ENCODE measurements around the gene EXOC1L. TPM values are rescaled to one million over a fixed set of nuclear protein-coding genes. Genes with fewer than 3 reads are reported as not detected.

EXOC1L gene
- polyA plus RNA-seq, 3 donors = not detected

DNA sequence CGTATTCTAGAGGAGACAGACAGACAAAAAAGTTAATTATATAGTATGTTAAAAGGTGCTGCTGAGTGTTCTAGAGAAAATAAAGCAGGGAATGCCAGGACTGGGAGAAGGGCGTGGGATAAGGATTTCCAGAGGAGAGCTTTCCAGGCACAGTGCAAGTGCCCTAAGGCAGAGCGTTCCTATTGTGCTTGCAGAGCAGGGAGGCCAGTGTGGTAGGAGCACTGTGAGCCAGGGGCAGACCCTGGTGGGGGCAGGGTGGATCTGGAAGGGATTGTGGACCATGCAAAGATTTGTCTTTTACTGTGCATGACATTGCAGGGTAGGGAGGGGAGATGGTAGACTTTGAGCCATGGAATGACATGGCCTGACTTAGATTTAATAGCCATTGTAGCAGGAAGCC, 59.6 kb downstream of the EXOC1L start:
- H3K27me3 Mint-ChIP-seq (ENCODE audit: low read depth in 3 of 3) = no peaks in the 10 kb centered on the region
- H3K4me1 Mint-ChIP-seq = no peaks in the 10 kb centered on the region
- 100% methylated on average over 3 of the region's 3 CpGs for WGBS (ENCODE audit: insufficient coverage)
- H3K27ac Mint-ChIP-seq = peak overlapping the region in 3 of 7 donors; percentile 14 to 68 (median 28)
- Histone ChIP-seq H2AFZ (ENCODE audit: insufficient read depth, low read depth, low read length, poor library complexity, severe bottlenecking) (no peak overlapping the region), H3K27ac (ENCODE audit: low read depth in 1 of 2, low read length in 2 of 2) (no peak overlapping the region), H3K4me3 (replicated peaks in 1 of 3; ENCODE audit: low read depth in 2 of 3, low read length in 3 of 3) (no peak overlapping the region), H3K79me2 (ENCODE audit: insufficient read depth, low read length) (no peaks in the 10 kb centered on the region), H3K4me2 (replicated peaks; ENCODE audit: extremely low read depth, low read length, poor library complexity, severe bottlenecking) (no peak overlapping the region), H3K36me3 (replicated peaks in 1 of 2; ENCODE audit: control insufficient read depth in 1 of 2, insufficient read depth in 2 of 2, low read length in 2 of 2) (peaks cover 82 to 96% of the 10 kb centered on the region in 2 donors), H3K4me1 (ENCODE audit: control insufficient read depth in 1 of 2, insufficient read depth in 2 of 2, low read length in 2 of 2) (no peaks in the 10 kb centered on the region), H3K27me3 (ENCODE audit: control insufficient read depth in 2 of 2, insufficient read depth in 2 of 2, low read length in 2 of 2) (no peaks in the 10 kb centered on the region), H3K9ac (ENCODE audit: insufficient read depth, low read length, poor library complexity, severe bottlenecking) (no peak overlapping the region), H3K9me3 (replicated peaks in 1 of 2; ENCODE audit: control insufficient read depth in 1 of 2, insufficient read depth in 1 of 2, low read length in 2 of 2) (no peaks in the 10 kb centered on the region), H4K20me1 (ENCODE audit: insufficient read depth, low read length) (no peaks in the 10 kb centered on the region)
- DNase-seq = no peak
- peaks cover 59 to 67% of the 10 kb centered on the region in 2 donors for H3K36me3 Mint-ChIP-seq
- peaks cover 0 to 3% (median 0%) of the 10 kb centered on the region in 7 donors for H3K9me3 Mint-ChIP-seq
- intact Hi-C loops (cut with micrococcal nuclease) = no loop called here
- H3K4me3 Mint-ChIP-seq = no peak overlapping the region
- TF ChIP-seq, protein P1, sequence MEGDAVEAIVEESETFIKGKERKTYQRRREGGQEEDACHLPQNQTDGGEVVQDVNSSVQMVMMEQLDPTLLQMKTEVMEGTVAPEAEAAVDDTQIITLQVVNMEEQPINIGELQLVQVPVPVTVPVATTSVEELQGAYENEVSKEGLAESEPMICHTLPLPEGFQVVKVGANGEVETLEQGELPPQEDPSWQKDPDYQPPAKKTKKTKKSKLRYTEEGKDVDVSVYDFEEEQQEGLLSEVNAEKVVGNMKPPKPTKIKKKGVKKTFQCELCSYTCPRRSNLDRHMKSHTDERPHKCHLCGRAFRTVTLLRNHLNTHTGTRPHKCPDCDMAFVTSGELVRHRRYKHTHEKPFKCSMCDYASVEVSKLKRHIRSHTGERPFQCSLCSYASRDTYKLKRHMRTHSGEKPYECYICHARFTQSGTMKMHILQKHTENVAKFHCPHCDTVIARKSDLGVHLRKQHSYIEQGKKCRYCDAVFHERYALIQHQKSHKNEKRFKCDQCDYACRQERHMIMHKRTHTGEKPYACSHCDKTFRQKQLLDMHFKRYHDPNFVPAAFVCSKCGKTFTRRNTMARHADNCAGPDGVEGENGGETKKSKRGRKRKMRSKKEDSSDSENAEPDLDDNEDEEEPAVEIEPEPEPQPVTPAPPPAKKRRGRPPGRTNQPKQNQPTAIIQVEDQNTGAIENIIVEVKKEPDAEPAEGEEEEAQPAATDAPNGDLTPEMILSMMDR (IDR thresholded peaks at IDR 0.05) = no peak

DNA sequence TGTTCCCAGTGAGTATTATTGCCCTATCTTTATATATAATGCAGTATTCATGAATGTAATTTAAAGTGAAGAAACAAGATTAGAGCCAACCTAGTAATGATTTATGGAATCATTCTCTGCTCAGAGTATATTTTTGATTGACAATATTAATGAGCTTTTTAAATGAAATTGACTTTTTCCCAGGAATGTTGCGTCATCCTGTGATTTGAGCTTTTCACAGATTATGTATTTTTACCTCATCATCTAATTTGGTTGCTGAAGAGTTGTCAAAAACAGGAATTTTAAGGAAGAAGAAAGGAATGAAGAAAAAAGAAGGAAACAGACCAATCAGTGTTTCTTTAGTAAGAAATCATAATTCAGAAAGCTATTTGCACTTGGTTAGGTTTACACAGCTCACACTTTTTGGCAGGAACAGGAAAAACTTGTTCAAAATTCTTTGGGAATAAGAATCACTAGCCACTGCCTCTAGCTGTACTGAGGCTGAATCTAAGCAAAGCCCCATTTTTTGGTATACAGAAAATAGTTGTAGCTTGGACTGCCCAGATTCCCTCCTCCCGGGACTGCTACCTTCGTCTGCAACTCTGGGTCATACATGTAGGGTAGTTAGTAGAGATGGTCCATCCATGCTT, 61.2 kb downstream of the EXOC1L start:
- Histone ChIP-seq H3K36me3 (replicated peaks in 1 of 2; ENCODE audit: control insufficient read depth in 1 of 2, insufficient read depth in 2 of 2, low read length in 2 of 2) (peaks cover 74 to 98% of the 10 kb centered on the region in 2 donors), H3K79me2 (ENCODE audit: insufficient read depth, low read length) (no peaks in the 10 kb centered on the region), H3K4me1 (ENCODE audit: control insufficient read depth in 1 of 2, insufficient read depth in 2 of 2, low read length in 2 of 2) (no peaks in the 10 kb centered on the region), H4K20me1 (ENCODE audit: insufficient read depth, low read length) (no peaks in the 10 kb centered on the region), H3K9ac (ENCODE audit: insufficient read depth, low read length, poor library complexity, severe bottlenecking) (no peak overlapping the region), H3K27me3 (ENCODE audit: control insufficient read depth in 2 of 2, insufficient read depth in 2 of 2, low read length in 2 of 2) (no peaks in the 10 kb centered on the region), H2AFZ (ENCODE audit: insufficient read depth, low read depth, low read length, poor library complexity, severe bottlenecking) (no peak overlapping the region), H3K4me2 (replicated peaks; ENCODE audit: extremely low read depth, low read length, poor library complexity, severe bottlenecking) (no peak overlapping the region), H3K4me3 (replicated peaks in 1 of 3; ENCODE audit: low read depth in 2 of 3, low read length in 3 of 3) (no peak overlapping the region), H3K9me3 (replicated peaks in 1 of 2; ENCODE audit: control insufficient read depth in 1 of 2, insufficient read depth in 1 of 2, low read length in 2 of 2) (no peaks in the 10 kb centered on the region), H3K27ac (ENCODE audit: low read depth in 1 of 2, low read length in 2 of 2) (no peak overlapping the region)
- no peaks in the 10 kb centered on the region for H3K27me3 Mint-ChIP-seq (ENCODE audit: low read depth in 3 of 3)
- H3K4me1 Mint-ChIP-seq = no peaks in the 10 kb centered on the region
- no CpG with 5 or more reads among the region's 3 CpGs for WGBS (ENCODE audit: insufficient coverage)
- H3K27ac Mint-ChIP-seq = peak overlapping the region in 2 of 7 donors; percentile 2 to 34
- H3K36me3 Mint-ChIP-seq = peaks cover 56 to 63% of the 10 kb centered on the region in 2 donors
- TF ChIP-seq, protein P1 (IDR thresholded peaks at IDR 0.05) = no peak
- intact Hi-C loops (cut with micrococcal nuclease) = no loop called here
- H3K4me3 Mint-ChIP-seq = no peak overlapping the region
- peaks cover 0 to 3% (median 0%) of the 10 kb centered on the region in 7 donors for H3K9me3 Mint-ChIP-seq
- no peak for DNase-seq

All from CD14-positive monocyte (primary cell).